GM12873 (cell line): ENCODE data around the gene KRT78.

Source experiments
- CTCF ChIP-seq: IDR thresholded peaks from 2 replicates; pipeline ENCODE4 v1.5.1; 2012; ENCODE audit warnings: low read depth, mild to moderate bottlenecking, moderate library complexity, low read length, control low read depth; ENCODE audit not compliant: insufficient read depth; ENCODE audit errors: missing control alignments

The KRT78 gene

DNA sequence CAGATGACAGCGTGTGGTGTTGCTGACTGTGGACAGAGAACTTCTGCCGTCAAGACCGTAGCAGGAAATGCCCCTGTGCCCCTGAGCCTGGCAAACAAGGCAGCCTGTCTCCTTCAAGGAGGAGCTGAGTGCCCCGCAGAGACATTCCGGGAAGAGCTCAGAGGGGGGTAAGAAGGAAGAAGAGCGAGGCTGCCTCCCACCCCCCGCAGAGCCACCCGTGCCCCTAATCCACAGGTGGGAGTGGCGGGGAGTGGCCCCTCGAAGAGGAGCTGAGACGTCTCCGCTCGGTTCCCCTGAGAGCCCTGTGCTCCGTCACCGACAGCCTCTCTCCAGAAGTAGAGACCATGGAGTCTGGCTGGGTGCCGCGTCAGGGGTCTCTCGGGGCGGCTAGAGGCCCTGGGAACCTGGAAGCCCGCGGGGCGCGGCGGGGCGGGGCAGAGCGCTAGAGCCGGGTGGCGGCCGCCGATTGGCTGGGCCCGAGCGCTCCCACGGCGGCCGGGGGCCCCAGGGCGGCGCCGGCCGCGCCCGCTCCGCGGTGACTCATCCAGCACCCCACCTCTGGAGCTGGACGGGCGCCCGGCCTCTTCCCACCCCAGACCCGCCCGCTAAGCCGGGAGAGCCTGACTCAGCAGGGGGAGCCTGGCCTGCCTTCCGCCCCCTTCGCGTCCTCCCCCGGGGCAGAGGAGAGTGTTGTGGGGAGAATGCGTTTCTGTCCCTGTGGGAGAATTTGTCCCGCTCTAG lies 25.2 kb upstream of the KRT78 start:
- TF ChIP-seq CTCF, result no peak

DNA sequence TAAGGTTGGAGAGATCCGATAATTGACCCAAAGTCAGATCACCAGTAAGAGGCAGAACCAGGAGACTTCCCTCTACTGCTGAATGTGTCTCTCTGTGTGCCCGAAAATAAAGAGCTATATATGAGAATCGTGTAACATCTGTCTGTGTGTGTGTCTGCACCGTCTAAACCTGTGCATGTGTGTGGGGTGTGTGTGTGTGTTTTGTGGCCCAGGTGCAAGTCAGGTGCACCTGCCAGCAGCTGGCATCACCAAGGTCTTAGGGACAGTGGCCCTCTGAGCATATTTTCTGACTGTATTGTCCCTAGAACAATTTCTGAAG lies 24.7 kb upstream of the KRT78 start:
- no peak for TF ChIP-seq CTCF

- TF ChIP-seq CTCF, result no peak
Measured at GRCh38 chr12:52872644-52873389, 24.0 kb upstream of the KRT78 start.

- TF ChIP-seq CTCF, result no peak
Measured at GRCh38 chr12:52871291-52872039, 22.7 kb upstream of the KRT78 start.

DNA sequence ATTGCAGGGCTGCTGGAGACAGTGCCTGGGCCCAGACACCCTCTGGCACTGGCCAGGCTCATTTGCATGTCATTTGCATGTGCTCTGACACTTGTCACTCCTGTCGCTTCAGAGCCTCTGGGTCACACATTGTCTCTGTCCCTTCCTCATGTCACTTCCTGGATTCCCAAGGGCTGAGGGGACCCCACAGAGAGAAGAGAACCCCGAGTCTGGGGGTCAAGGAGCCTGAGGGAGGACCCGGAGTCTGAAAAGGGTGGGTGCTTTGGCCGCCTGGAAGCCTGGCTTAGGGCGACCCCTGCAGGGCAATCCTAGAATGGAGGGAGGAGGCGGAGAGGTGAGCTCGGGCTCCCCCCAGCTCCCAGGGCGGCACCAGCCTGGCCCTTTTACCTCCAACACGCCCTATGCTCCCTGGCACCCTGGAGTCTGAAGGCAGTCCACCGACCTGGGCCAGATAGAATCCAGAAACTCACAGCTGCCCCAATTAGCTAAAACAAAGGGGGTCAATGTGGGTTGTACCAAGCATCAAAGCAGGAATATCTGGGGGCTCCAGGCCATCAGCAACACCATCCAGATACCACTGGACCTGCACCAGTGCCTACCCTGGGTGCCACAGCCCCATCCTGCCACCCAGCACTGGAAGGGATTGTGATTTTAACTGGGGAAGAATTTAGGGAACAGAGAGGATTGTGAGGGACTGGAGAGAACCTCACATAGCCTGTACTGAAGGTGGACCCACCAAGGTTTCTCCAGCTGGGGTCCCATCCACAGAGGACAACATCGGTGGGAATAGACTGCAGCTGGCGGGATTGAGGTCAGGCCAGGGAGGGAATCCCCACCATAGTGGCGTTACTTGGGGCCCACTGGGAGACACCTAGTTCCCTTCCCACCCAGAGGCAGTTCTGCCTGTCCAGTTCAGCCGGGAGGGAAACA lies 21.8 kb upstream of the KRT78 start:
- TF ChIP-seq CTCF, result peak; percentile 91

GRCh38 chr12:52867642-52868041 lies 18.8 kb upstream of the KRT78 start:
- TF ChIP-seq CTCF, result no peak
